Activated naive CD8-positive, alpha-beta T cell (primary cell): ENCODE measurements around the gene SYNE4.
"Not testable (repeated sequence)": the region's sequence is repeated elsewhere in the genome, so short reads cannot be mapped to it uniquely, and the experiment has no call there.

Experiments
- H3K27ac Mint-ChIP-seq: one replicate; pipeline ENCODE4 v1.8.0; 2021; ENCODE audit warnings: mixed read lengths
- H3K27me3 Mint-ChIP-seq: one replicate; pipeline ENCODE4 v1.8.0; 2021; ENCODE audit warnings: mixed read lengths
- H3K36me3 Mint-ChIP-seq: one replicate; pipeline ENCODE4 v1.8.0; 2021; ENCODE audit warnings: mixed read lengths
- H3K4me1 Mint-ChIP-seq: one replicate; pipeline ENCODE4 v1.8.0; 2021; ENCODE audit warnings: low read depth, mixed read lengths
- H3K4me3 Mint-ChIP-seq: one replicate; pipeline ENCODE4 v1.8.0; 2021; ENCODE audit warnings: mild to moderate bottlenecking, mixed read lengths
- H3K9me3 Mint-ChIP-seq: one replicate; pipeline ENCODE4 v1.8.0; 2021; ENCODE audit warnings: low read depth, mixed read lengths

SYNE4 gene, protein sequence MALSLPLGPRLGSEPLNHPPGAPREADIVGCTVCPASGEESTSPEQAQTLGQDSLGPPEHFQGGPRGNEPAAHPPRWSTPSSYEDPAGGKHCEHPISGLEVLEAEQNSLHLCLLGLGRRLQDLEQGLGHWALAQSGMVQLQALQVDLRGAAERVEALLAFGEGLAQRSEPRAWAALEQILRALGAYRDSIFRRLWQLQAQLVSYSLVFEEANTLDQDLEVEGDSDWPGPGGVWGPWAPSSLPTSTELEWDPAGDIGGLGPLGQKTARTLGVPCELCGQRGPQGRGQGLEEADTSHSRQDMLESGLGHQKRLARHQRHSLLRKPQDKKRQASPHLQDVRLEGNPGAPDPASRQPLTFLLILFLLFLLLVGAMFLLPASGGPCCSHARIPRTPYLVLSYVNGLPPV

GRCh38 chr19:36008336-36008978, at the start of gene SYNE4:
TSS of gene SYNE4 (minus strand) at chr19:36008813. CDS start at chr19:36008681, 132 bp downstream.
- peaks cover 15% of the 10 kb centered on the region for H3K4me1 Mint-ChIP-seq
- H3K27ac Mint-ChIP-seq: peak within 1 kb of the TSS; percentile 54
- peak within 1 kb of the TSS; percentile 61 for H3K4me3 Mint-ChIP-seq
- no peaks in the 10 kb centered on the region for H3K9me3 Mint-ChIP-seq
- H3K27me3 Mint-ChIP-seq: no peaks in the 10 kb centered on the region
- no peaks in the 10 kb centered on the region for H3K36me3 Mint-ChIP-seq

DNA sequence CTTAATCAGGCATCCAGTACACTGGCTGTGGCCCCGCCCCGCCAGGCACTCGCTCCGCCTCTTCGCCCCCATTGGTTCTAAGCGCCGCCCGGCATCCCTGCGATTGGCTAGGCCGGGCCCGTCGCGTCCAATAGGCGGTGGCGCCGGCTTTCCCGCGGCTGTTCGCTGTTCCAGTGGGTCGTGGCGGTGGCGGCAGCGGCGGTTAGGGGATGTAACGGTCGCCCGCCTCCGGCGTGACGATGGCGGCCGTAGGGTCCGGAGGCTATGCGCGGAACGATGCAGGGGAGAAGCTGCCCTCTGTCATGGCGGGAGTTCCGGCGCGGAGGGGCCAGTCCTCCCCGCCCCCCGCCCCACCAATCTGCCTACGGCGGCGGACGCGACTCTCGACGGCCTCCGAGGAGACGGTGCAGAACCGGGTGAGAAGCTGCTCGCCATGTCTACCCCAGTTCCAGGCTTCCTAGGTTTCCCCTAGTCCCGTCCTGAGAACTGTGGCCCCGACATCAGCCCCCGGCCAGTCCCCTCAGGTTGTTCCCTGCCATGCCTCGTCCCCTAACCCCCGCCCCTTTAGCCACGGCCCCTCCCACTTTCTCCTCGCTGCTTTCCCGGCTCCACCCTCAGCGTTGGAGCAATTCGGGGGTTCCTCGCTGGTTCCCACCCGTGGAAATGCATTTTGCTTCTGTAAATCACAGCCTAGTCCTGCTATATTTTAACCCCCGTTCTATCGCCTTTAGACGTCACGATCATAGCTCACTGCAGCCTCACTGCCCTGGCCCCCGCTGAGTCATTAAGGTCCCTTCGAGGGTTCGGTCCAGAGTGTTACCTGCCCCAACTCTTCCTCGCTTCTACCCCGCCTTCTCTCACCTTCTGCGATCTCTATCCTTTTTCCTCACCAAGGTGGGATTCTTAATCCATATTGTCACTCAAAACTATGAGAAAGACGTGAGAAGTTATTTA, 46.4 kb upstream of the SYNE4 start, which contains the start of gene WDR62:
Gene WDR62, plus strand, starts transcription at position 165 of the 954 bp plus-strand sequence. Its CDS starts 75 bp downstream, at position 240.
- H3K36me3 Mint-ChIP-seq: no peaks in the 10 kb centered on the region
- peaks cover 18% of the 10 kb centered on the region for H3K4me1 Mint-ChIP-seq
- no peaks in the 10 kb centered on the region for H3K27me3 Mint-ChIP-seq

GRCh38 chr19:36054119-36054732, 45.6 kb upstream of the SYNE4 start, which contains the start of gene THAP8:
TSS of gene THAP8 (minus strand) at chr19:36054285. CDS start at chr19:36054217, 68 bp downstream.
- H3K4me1 Mint-ChIP-seq: peaks cover 18% of the 10 kb centered on the region

More for the DNA sequence above, 46.4 kb upstream of the SYNE4 start, which contains the start of gene WDR62:
- Mint-ChIP-seq H3K27ac (peak within 1 kb of the TSS; percentile 96), H3K9me3 (no peaks in the 10 kb centered on the region), H3K4me3 (peak within 1 kb of the TSS; percentile 97)

GRCh38 chr19:36051637-36052036, 43.0 kb upstream of the SYNE4 start:
- Mint-ChIP-seq H3K9me3 (no peaks in the 10 kb centered on the region), H3K27ac (peak overlapping the region; percentile 41), H3K27me3 (no peaks in the 10 kb centered on the region), H3K4me1 (peaks cover 18% of the 10 kb centered on the region), H3K4me3 (peak overlapping the region; percentile 7), H3K36me3 (peaks cover 2% of the 10 kb centered on the region)

More at GRCh38 chr19:36054119-36054732, 45.6 kb upstream of the SYNE4 start, which contains the start of gene THAP8:
- no peaks in the 10 kb centered on the region for H3K9me3 Mint-ChIP-seq
- H3K4me3 Mint-ChIP-seq: peak within 1 kb of the TSS; percentile 97
- no peaks in the 10 kb centered on the region for H3K27me3 Mint-ChIP-seq
- H3K36me3 Mint-ChIP-seq: no peaks in the 10 kb centered on the region
- H3K27ac Mint-ChIP-seq: peak within 1 kb of the TSS; percentile 96

DNA sequence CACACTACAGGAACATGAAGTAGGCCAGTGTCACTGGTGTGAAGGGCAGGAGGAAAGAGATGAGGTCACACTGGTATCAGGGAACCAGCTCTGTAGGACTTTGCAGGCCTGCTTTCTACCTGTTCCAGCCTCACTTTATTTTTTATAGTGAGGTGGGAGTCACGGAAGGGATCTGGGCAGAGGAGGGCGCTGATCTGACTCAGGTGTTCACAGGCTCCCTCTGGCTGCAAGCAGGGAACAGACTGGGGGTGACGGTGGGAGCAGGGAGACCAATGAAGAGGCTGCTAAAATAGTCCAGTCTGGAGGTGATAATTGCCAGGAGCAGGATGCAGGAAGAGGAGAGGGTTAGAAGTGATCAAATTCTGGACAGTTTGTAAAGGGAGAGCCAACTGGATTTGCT, 42.6 kb upstream of the SYNE4 start:
- peaks cover 3% of the 10 kb centered on the region for H3K36me3 Mint-ChIP-seq
- H3K4me3 Mint-ChIP-seq: no peak overlapping the region
- H3K27ac Mint-ChIP-seq: no peak overlapping the region
- H3K9me3 Mint-ChIP-seq: no peaks in the 10 kb centered on the region
- H3K4me1 Mint-ChIP-seq: peaks cover 18% of the 10 kb centered on the region
- no peaks in the 10 kb centered on the region for H3K27me3 Mint-ChIP-seq

DNA sequence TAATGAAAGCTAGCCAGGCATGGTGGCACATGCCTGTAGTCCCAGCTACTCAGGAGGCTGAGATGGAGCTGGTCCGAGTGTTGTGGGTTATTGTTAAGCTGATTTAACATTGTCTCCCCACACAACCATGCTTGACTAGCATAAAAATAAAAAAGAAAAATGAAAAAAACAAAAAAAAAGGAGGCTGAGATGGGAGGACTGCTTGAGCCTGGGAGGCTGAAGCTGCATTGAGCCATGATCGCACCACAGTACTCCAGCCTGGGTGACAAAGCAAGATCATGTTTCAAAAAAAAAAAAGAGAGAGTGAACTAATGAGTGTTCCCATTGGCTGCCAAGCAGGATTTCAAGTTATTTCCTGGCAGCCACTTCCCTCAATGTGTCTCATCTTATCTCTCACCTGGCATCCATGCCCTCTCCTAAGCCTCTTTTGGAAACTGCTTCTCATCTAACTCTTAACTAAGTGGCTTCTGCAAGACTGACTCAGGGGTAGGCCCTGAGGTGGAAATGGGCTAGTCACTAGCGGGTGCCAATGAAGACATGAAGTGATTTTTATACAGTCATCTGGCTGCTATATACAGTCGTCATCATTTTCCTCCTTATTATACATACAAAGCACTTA, 40.6 kb upstream of the SYNE4 start:
- Mint-ChIP-seq H3K9me3 (no peaks in the 10 kb centered on the region), H3K4me1 (peaks cover 11% of the 10 kb centered on the region), H3K27me3 (no peaks in the 10 kb centered on the region), H3K4me3 (no peak overlapping the region), H3K36me3 (peaks cover 3% of the 10 kb centered on the region), H3K27ac (no peak overlapping the region)

DNA sequence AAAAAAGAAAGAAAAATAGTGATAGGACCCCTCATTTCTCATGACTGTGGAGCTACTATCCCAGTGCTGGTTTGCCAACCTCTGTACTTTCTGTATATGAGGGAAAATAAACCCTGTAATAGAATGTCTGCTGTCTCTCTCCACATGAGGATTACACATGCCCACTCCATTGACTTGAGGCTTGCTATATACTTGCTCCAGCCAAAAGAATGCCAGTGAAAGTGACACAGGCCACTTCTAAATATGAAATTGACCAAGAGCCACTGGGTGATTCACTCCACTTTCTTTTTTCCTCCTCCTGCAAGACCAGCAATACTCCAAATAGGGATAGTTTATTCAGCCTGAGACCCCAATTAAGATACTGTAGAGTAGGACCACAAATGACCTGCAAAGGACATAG, 39.2 kb upstream of the SYNE4 start:
- Mint-ChIP-seq H3K9me3 (no peaks in the 10 kb centered on the region), H3K4me1 (peaks cover 6% of the 10 kb centered on the region), H3K36me3 (peaks cover 3% of the 10 kb centered on the region), H3K4me3 (no peak overlapping the region), H3K27me3 (no peaks in the 10 kb centered on the region), H3K27ac (no peak overlapping the region)

DNA sequence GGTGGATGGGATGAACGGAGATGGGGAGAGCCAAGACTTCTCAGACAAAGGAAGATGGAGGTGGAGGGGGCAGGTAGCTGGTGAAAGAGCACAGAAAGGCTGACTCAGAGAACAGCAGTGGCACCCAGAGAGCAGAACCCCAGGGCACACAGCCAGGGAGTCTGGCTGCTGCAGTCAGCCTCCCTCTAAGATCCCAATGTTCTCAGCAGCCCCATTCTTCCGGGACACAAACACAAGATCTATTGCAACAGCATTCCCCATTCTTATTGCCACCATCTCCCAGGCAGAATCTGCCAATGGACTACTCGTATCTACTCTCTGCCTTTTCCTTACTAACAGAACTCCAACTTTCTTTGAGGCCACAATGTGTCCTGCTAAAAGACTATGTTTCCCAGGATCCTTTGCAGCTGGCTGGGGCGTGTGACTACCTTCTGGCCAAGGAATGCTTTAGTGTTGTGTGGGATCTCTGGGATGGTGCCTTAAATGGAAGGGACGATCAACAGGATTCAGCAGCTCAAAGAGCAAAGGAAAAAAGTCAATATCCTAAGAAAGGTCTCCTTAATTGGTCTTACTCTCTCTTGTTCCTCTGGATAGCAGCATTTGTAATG, 37.9 kb upstream of the SYNE4 start:
- no peak overlapping the region for H3K27ac Mint-ChIP-seq
- H3K4me3 Mint-ChIP-seq: no peak overlapping the region
- no peaks in the 10 kb centered on the region for H3K9me3 Mint-ChIP-seq
- H3K36me3 Mint-ChIP-seq: peaks cover 3% of the 10 kb centered on the region
- H3K27me3 Mint-ChIP-seq: no peaks in the 10 kb centered on the region
- peaks cover 3% of the 10 kb centered on the region for H3K4me1 Mint-ChIP-seq

- Mint-ChIP-seq H3K27me3 (no peaks in the 10 kb centered on the region), H3K27ac (no peak overlapping the region), H3K9me3 (no peaks in the 10 kb centered on the region), H3K36me3 (peaks cover 3% of the 10 kb centered on the region), H3K4me1 (no peaks in the 10 kb centered on the region), H3K4me3 (no peak overlapping the region)
Observed at GRCh38 chr19:36043952-36044351, 35.3 kb upstream of the SYNE4 start.

DNA sequence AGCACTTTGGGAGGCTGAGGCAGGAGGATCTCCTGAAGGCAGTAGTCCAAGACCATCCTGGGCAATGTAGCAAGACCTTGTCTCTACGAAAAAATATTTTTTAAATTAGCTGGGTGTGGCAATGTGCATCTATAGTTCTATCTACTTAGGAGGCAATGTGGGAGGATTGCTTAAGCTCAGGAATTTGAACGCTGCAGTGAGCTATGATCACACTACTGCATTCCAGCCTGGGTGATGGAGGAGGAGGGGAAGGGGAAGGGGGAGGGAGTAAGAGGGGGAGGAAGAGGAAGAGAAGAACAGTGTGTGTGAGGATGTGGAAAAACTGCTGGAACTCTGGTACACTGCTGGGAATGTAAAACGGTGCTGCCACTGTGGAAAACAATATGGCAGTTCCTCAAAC, 33.2 kb upstream of the SYNE4 start:
- Mint-ChIP-seq H3K36me3 (peaks cover 3% of the 10 kb centered on the region), H3K9me3 (no peaks in the 10 kb centered on the region), H3K27me3 (no peaks in the 10 kb centered on the region), H3K27ac (no peak overlapping the region), H3K4me1 (peaks cover 6% of the 10 kb centered on the region), H3K4me3 (no peak overlapping the region)

DNA sequence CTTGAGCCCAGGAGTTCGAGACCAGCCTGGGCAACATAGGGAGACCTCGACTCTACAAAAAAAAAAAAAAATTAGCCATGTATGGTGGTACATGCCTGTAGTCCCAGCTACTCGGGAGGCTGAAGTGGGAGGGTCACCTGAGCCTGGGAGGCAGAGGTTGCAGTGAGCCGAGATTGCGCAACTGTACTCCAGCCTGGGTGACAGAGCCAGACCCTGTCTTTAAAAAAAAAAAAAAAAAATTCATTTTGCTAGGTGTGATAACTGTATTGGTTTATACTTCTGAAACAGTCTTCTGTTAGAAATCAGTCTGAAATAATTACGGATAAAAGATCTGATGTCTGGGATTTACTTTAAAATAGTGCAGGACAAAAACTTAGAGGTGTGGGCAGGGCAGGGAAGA, 32.5 kb upstream of the SYNE4 start:
- H3K27ac Mint-ChIP-seq, H3K9me3 Mint-ChIP-seq, H3K27me3 Mint-ChIP-seq, H3K4me3 Mint-ChIP-seq, H3K36me3 Mint-ChIP-seq, H3K4me1 Mint-ChIP-seq: not testable (repeated sequence)

DNA sequence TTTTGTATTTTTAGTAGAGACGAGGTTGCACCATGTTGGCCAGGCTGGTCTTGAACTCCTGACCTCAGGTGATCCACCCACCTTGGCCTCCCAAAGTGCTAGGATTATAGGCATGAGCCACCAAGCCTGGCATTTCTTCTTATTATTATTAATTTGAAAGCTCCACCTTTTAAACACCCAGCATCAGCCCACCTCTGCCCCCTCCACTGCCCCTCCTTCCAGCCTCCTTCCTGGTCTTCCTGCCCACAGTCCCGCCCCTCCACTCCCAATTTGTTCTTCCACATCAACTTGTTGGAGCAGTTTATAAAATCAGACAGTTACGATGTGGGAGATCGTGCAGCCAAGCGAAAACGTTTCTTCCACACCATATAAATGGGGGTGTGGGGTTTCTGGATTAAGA, 31.9 kb upstream of the SYNE4 start:
- Mint-ChIP-seq H3K36me3 (peaks cover 3% of the 10 kb centered on the region), H3K27ac (no peak overlapping the region), H3K4me3 (no peak overlapping the region), H3K27me3 (no peaks in the 10 kb centered on the region), H3K9me3 (no peaks in the 10 kb centered on the region), H3K4me1 (peaks cover 14% of the 10 kb centered on the region)

GRCh38 chr19:36032251-36033104, 23.9 kb upstream of the SYNE4 start, which contains the start of gene CLIP3:
TSS of gene CLIP3 (minus strand) at chr19:36032873. CDS start at chr19:36032357, 516 bp downstream.
- Mint-ChIP-seq H3K27ac (no peak within 1 kb of the TSS), H3K4me3 (peak within 1 kb of the TSS; percentile 73), H3K9me3 (no peaks in the 10 kb centered on the region), H3K4me1 (peaks cover 30% of the 10 kb centered on the region), H3K27me3 (no peaks in the 10 kb centered on the region), H3K36me3 (peaks cover 15% of the 10 kb centered on the region)
